GM15510 (cell line): ENCODE measurements around the gene BPNT1.

Experiments used
- POLR2A ChIP-seq: IDR thresholded peaks from 3 replicates; pipeline ENCODE4 v1.6.1; 2011; ENCODE audit warnings: borderline replicate concordance; ENCODE audit not compliant: insufficient read length; ENCODE audit errors: extremely low read depth

BPNT1 gene

GRCh38 chr1:220089650-220090556 lies at the start of gene BPNT1:
Gene BPNT1, minus strand, starts transcription at chr1:220089788. Its CDS starts 9,942 bp downstream, at chr1:220079846.
- peak; percentile 83 for TF ChIP-seq POLR2A

- TF ChIP-seq POLR2A: no peak
These were observed 47.6 kb upstream of the BPNT1 start for GRCh38 chr1:220137019-220137786.

GRCh38 chr1:220135755-220136154 lies 46.2 kb upstream of the BPNT1 start:
- no peak for TF ChIP-seq POLR2A

GRCh38 chr1:220129479-220130210 lies 40.1 kb upstream of the BPNT1 start:
- TF ChIP-seq POLR2A: no peak

- TF ChIP-seq POLR2A: no peak
These were observed 37.5 kb upstream of the BPNT1 start for GRCh38 chr1:220127076-220127475.

GRCh38 chr1:220124542-220124941 lies 35.0 kb upstream of the BPNT1 start:
- TF ChIP-seq POLR2A: no peak

GRCh38 chr1:220123889-220124288 lies 34.3 kb upstream of the BPNT1 start:
- no peak for TF ChIP-seq POLR2A

GRCh38 chr1:220123066-220123465 lies 33.5 kb upstream of the BPNT1 start:
- TF ChIP-seq POLR2A: no peak

GRCh38 chr1:220121791-220122530 lies 32.4 kb upstream of the BPNT1 start:
- TF ChIP-seq POLR2A: no peak

- TF ChIP-seq POLR2A: no peak
These were observed 29.5 kb upstream of the BPNT1 start for GRCh38 chr1:220119043-220119512.

GRCh38 chr1:220113136-220113695 lies 23.6 kb upstream of the BPNT1 start:
- TF ChIP-seq POLR2A: no peak

- no peak for TF ChIP-seq POLR2A
These were observed 10.2 kb upstream of the BPNT1 start for GRCh38 chr1:220099826-220100225.

- TF ChIP-seq POLR2A: peak; percentile 79
These were observed 4.7 kb upstream of the BPNT1 start, which contains the start of gene IARS2 for GRCh38 chr1:220094016-220094911. Gene IARS2, plus strand, starts transcription at chr1:220094132. Its CDS starts 85 bp downstream, at chr1:220094217.
